Measurements from ENCODE around the gene MRPL36.

GRCh38 chr5:1801222-1801966 is 1.8 kb upstream of the MRPL36 start, which contains the start of gene NDUFS6:
- no peak for TF ChIP-seq CTCF (IDR thresholded peaks at IDR 0.05; ENCODE audit: insufficient read depth, low read length)
- peak; percentile 43; the same call in 1 of the 2 replicates for TF ChIP-seq SPI1 (IDR thresholded peaks at IDR 0.05; ENCODE audit: borderline replicate concordance, low read depth)
- peak; percentile 60 for TF ChIP-seq REST (IDR thresholded peaks at IDR 0.05; ENCODE audit: insufficient replicate concordance, low read depth)
- peak; percentile 80 for TF ChIP-seq POLR2AphosphoS5 (IDR thresholded peaks at IDR 0.05; ENCODE audit: low read depth)
- no peak for TF ChIP-seq GABPA (IDR thresholded peaks at IDR 0.05; ENCODE audit: low read depth)

All from HL-60 (cell line).